ENCODE data around the gene TMEM141. TPM values are rescaled to one million over a fixed set of nuclear protein-coding genes. Genes with fewer than 3 reads are reported as not detected.
"Not testable (repeated sequence)": the region's sequence is repeated elsewhere in the genome, so short reads cannot be mapped to it uniquely, and the experiment has no call there.

TMEM141 gene
- polyA plus RNA-seq, 1 donor, result 53.9 TPM

- DNase-seq, result no peak
Observed at GRCh38 chr9:136754059-136754572, 37.0 kb upstream of the TMEM141 start.

- no peak for DNase-seq
Observed at GRCh38 chr9:136754626-136755301, 36.4 kb upstream of the TMEM141 start.

- DNase-seq, result not testable (repeated sequence)
Observed at GRCh38 chr9:136755302-136756133, 35.6 kb upstream of the TMEM141 start.

- no peak for DNase-seq
Observed at GRCh38 chr9:136756134-136756438, 35.1 kb upstream of the TMEM141 start.

- no peak for DNase-seq
Observed at GRCh38 chr9:136756836-136757235, 34.3 kb upstream of the TMEM141 start.

DNA sequence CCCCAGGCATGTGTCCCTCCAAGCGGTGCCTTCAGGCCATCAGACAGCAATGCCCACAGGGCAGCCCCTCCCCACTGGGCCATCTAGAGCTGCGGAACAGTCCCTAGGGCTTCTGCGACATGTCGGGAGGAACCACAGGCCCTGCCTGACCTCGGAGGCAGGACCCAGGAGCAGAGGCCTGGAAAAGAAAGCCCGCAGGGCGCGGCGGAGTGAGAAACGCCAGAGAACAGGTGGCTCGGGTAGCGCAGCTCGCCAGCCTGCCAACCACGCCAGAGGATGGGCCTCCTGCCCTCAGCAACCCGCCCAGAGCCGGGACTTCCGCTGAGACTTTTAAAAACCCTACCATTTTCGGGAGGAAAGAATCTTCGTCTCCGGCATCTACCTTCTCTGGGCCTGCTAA lies 33.8 kb upstream of the TMEM141 start:
- no peak for DNase-seq

DNA sequence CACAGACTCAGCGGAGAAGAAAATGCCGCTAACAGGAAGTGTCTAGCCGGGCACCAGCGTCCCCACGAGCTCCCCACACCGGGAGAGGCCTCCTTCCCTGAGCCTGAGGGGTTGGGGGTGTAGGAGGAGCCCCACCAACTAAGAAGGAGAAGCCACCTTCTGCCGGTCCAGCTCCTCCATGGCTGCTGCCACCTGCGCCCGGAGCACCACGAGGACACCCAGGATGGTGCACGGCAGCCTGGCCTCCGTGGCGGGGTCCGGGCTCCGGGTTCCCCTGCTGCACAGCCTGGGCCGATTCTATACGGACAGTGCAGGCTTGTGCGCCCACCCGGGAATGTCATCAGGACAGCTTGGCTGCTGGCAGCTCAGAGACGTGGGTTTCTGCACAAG lies 33.4 kb upstream of the TMEM141 start:
- DNase-seq, result no peak

DNA sequence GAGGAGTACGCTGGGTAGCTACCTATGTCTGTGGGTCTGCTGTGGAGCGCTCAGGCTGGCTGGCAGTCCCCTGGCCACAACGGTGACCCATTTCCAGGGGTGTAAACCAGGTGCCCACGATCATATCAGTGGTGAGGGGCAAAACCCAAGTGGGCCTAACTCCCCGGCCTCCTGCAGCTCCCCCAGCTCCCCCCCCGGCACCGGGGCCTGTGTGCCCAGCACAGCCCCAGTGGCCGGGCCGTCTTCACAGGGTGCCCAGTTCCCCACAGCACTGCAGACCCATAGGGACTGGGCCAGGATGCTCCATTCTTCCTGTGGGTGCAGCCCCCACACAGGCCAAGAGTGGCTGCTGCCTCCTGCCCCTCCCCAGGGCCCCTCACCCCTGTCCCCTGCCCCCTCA lies 32.1 kb upstream of the TMEM141 start:
- no peak for DNase-seq

- no peak for DNase-seq
Observed at GRCh38 chr9:136759436-136760325, 31.5 kb upstream of the TMEM141 start.

DNA sequence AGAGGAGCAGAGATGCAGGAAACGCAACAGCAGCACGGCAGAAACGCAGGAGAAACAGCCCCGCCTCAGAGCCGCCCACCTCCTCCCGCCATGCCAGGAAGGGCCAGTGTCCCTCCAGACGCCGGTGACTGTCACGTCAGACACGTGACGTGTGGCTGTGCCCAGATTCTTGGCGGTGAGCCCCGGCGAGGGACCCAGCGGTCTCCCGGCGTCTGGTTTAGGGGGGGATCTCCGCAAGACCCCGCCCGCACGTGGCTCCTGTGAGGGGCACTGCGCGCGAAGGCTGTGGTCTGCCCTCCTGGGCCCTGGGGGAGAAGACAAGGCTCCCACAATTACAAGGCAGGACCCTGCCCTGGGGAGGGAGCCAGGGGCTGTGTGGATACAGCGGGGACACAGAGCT lies 30.7 kb upstream of the TMEM141 start:
- no peak for DNase-seq

DNA sequence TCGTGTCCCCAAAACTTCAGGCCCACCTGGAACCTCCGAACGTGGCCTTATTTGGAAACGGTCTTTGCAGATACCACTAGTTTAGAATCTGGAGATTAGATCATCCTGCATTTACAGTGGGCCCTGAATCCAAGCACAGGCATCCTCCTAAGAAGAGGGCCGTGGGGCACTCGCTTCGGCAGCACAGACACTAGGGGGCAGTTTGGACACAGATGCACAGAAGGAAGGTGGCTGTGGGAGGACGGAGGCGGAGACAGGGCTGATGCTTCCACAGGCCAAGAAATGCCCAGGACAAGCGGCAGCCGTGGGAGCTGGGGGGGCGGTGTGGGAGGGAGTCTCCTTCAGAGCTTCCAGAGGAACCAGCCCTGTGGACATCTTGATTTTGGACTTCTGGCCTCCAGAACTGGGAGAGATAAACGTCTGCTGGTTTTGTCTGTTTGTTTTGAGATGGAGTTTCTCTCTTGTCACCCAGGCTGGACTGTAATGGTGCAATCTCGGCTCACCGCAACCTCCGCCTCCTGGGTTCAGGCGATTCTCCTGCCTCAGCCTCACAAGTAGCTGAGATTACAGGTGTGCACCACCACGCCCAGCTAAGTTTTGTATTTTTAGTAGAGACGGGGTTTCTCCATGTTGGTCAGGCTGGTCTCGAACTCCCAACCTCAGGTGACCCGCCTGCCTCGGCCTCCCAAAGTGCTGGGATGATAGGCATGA lies 30.2 kb upstream of the TMEM141 start:
- not testable (repeated sequence) for DNase-seq

DNA sequence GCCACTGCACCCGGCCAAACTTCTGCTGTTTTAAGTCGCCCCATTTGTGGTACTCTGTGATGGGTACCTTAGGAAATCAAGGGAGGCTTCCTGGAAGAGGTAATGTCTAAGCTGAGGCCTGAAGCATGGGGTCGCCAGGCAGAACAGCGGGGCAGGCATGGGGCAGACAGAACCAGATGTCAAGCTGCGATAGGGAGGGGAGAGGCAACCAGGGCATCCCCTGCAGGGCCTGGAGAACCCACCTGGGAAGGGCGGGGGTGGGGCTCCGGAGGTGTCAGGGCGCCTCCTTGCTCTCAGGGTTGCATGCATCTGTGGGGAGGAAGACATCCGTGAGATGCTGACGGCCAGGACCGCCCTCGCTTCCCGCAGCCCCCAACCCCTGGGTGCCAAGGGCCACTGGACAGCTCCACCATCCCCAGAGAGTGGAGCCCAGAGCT lies 29.6 kb upstream of the TMEM141 start:
- no peak for DNase-seq

DNA sequence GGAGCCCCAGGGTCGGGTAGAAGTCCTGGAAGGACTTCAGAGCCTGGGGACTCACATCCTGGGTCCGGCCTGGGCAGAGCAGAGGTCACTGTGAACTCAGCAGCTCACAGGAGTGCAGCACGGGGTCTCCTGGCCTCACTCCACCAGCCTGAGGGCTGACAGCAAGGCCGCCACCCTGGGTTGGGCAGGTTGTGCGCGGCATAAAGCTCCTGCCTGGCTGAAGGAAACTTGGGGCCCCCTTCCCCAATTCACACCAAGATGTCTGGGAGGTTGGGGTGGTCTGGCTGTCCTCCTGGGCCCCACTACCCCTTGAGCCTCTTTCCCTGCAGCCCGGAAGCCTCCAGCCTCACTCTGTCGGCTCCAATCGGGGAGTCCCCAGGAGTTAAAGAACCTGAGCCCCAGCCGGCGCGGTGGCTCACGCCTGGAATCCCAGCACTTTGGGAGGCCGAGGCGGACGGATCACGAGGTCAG lies 28.9 kb upstream of the TMEM141 start:
- DNase-seq, result no peak

GRCh38 chr9:136762915-136763648 lies 28.1 kb upstream of the TMEM141 start:
- DNase-seq, result no peak

DNA sequence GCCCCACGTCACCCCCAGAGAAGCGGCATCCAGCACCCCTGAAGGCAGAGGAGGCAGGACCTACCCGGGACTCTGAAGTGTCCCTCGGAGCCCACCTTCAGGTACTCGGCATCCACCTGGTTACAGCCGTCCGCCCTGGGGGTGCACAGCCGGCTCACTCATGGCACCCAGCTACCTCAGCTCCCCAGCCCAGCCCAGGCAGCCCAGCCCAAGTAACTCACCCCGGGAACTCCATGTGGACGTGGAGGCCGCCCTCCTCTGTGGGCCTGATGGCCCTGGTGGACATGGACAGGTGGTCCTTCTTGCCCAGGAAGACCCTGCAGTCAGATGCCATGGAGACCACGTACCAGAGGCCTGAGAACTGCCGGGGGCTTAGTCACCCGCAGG lies 27.5 kb upstream of the TMEM141 start:
- no peak for DNase-seq

GRCh38 chr9:136764301-136764891 lies 26.7 kb upstream of the TMEM141 start, which contains the start of gene LCN15:
Gene LCN15, minus strand, starts transcription at chr9:136764518. Its CDS starts 30 bp downstream, at chr9:136764488.
- no peak for DNase-seq

GRCh38 chr9:136765041-136765440 lies 26.1 kb upstream of the TMEM141 start:
- no peak for DNase-seq

DNA sequence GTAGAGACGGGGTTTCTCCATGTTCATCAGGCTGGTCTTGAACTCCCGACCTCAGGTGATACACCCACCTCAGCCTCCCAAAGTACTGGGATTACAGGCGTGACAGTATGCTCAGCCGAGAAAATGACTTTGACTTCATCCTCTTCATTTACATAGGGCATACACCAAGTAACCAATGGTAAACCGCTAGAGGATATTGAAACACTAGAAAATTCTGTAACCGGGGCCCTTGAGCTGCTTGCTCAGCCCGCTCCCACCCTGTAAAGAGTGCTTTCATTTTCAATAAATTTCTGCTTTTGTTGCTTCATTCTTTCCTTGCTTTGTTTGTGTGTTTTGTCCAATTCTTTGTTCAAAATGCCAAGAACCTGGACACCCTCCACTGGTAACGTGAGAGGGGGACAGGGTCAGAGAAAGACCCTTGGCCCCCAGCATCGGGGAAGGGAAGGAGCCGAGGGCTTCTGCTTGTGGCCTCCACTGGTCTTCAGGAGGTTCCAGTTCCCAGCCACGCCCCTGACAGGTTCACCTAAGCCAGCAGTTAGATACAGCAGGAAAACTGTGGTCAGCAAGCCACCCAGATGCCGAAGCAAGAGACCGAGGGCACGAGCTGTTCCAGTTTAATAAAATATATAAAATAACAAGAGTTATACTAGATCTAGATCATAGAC lies 25.3 kb upstream of the TMEM141 start:
- DNase-seq, result not testable (repeated sequence)

GRCh38 chr9:136766410-136767120 lies 24.6 kb upstream of the TMEM141 start:
- not testable (repeated sequence) for DNase-seq
